ENCODE measurements around the gene FLOT1. TPM values are rescaled to one million over a fixed set of nuclear protein-coding genes. Genes with fewer than 3 reads are reported as not detected.

The FLOT1 gene
- total and polyA plus RNA-seq, 2 of the 13 experiments (the other 11 are each of a cell fraction or from before 2014, with no cell fraction given): 82.3 to 130 TPM

DNA sequence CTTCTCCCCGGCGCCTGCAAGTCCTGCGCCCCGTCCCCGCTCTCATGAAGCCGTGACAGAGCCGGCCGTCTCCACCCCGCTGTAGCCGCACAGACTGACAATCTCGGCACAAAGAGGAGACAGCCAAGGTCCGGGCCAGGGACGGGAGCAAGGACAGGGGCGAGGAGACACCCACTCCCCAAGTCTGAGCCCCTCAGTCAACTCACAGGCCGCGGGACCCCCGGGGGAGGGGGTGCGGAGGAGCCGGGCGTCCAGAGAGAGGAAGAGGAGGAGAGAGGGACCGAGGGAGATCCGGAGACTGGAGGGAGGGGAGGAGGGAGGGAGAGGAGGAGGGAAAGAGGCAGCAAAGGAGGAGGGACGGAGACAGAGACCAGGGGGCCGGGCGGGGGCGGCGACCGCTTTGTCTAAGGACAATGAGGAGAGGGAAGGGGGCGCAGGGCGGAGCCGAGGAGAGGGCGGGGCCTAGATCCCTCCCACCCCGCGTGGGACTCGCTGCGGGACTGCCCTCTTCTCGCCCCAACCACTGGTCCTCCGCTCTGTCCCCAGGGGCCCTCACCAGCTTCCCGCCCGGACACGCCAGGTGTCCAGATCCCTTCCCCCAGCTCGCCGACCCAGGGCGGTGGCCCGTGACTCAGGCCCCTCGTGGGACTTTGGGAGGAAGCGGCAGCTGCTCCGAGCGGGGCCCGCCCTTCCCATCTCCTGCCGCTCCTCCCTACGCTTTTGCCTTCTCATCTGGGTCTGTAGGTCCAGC, 55.4 kb downstream of the FLOT1 start (continued):
- TF ChIP-seq CBX2 (IDR thresholded peaks at IDR 0.05; ENCODE audit: low read depth, low read length) (no peak), CBX2 (CRISPR knock-in tag; IDR thresholded peaks at IDR 0.05; ENCODE audit: low read depth) (no peak), ZNF225 (CRISPR knock-in tag; IDR thresholded peaks at IDR 0.05) (no peak), HDAC6 (IDR thresholded peaks at IDR 0.05; ENCODE audit: low read depth, low read length) (no peak), ZNF777 (CRISPR knock-in tag; IDR thresholded peaks at IDR 0.05) (no peak), ZNF547 (CRISPR knock-in tag; IDR thresholded peaks at IDR 0.05) (peak; percentile 70), ZNF816 (CRISPR knock-in tag; IDR thresholded peaks at IDR 0.05; ENCODE audit: borderline replicate concordance) (no peak), RFX1 (IDR thresholded peaks at IDR 0.05) (no peak), EED (CRISPR knock-in tag; IDR thresholded peaks at IDR 0.05) (no peak), HOMEZ (CRISPR knock-in tag; IDR thresholded peaks at IDR 0.05; ENCODE audit: low read depth) (no peak), ATAD3A (CRISPR knock-in tag; IDR thresholded peaks at IDR 0.05) (no peak), ZNF337 (CRISPR knock-in tag; IDR thresholded peaks at IDR 0.05; ENCODE audit: borderline replicate concordance, low read depth) (no peak), PBX2 (CRISPR knock-in tag; IDR thresholded peaks at IDR 0.05) (no peak), SOX6 (IDR thresholded peaks at IDR 0.05) (no peak), SOX6 (CRISPR knock-in tag; IDR thresholded peaks at IDR 0.05) (peak; percentile 90), SYNCRIP (IDR thresholded peaks at IDR 0.05; ENCODE audit: insufficient read depth, low read depth, low read length) (no peak), U2AF2 (IDR thresholded peaks at IDR 0.05; ENCODE audit: low read depth, low read length) (no peak), ZSCAN12 (CRISPR knock-in tag; IDR thresholded peaks at IDR 0.05) (no peak)
- TF ChIP-seq, protein P1, sequence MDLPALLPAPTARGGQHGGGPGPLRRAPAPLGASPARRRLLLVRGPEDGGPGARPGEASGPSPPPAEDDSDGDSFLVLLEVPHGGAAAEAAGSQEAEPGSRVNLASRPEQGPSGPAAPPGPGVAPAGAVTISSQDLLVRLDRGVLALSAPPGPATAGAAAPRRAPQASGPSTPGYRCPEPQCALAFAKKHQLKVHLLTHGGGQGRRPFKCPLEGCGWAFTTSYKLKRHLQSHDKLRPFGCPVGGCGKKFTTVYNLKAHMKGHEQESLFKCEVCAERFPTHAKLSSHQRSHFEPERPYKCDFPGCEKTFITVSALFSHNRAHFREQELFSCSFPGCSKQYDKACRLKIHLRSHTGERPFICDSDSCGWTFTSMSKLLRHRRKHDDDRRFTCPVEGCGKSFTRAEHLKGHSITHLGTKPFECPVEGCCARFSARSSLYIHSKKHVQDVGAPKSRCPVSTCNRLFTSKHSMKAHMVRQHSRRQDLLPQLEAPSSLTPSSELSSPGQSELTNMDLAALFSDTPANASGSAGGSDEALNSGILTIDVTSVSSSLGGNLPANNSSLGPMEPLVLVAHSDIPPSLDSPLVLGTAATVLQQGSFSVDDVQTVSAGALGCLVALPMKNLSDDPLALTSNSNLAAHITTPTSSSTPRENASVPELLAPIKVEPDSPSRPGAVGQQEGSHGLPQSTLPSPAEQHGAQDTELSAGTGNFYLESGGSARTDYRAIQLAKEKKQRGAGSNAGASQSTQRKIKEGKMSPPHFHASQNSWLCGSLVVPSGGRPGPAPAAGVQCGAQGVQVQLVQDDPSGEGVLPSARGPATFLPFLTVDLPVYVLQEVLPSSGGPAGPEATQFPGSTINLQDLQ (CRISPR knock-in tag; IDR thresholded peaks at IDR 0.05): no peak
- TF ChIP-seq, protein P2, sequence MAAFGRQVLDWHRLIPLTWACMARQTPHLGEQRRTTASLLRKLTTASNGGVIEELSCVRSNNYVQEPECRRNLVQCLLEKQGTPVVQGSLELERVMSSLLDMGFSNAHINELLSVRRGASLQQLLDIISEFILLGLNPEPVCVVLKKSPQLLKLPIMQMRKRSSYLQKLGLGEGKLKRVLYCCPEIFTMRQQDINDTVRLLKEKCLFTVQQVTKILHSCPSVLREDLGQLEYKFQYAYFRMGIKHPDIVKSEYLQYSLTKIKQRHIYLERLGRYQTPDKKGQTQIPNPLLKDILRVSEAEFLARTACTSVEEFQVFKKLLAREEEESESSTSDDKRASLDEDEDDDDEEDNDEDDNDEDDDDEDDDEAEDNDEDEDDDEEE (CRISPR knock-in tag; IDR thresholded peaks at IDR 0.05): no peak
- TF ChIP-seq, protein P3, sequence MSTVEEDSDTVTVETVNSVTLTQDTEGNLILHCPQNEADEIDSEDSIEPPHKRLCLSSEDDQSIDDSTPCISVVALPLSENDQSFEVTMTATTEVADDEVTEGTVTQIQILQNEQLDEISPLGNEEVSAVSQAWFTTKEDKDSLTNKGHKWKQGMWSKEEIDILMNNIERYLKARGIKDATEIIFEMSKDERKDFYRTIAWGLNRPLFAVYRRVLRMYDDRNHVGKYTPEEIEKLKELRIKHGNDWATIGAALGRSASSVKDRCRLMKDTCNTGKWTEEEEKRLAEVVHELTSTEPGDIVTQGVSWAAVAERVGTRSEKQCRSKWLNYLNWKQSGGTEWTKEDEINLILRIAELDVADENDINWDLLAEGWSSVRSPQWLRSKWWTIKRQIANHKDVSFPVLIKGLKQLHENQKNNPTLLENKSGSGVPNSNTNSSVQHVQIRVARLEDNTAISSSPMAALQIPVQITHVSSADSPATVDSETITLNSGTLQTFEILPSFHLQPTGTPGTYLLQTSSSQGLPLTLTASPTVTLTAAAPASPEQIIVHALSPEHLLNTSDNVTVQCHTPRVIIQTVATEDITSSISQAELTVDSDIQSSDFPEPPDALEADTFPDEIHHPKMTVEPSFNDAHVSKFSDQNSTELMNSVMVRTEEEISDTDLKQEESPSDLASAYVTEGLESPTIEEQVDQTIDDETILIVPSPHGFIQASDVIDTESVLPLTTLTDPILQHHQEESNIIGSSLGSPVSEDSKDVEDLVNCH (CRISPR knock-in tag; IDR thresholded peaks at IDR 0.05): no peak
